Measurements from ENCODE around the gene BCL2L15.

GRCh38 chr1:113860891-113861290 is 26.5 kb downstream of the BCL2L15 start:
- TF ChIP-seq EZH2 (IDR thresholded peaks at IDR 0.05; ENCODE audit: insufficient read depth, poor library complexity, severe bottlenecking) (no peak), EZH2phosphoT487 (IDR thresholded peaks at IDR 0.05; ENCODE audit: insufficient read depth, low read depth) (no peak)

Measured in GM23248 (cell line).